ENCODE measurements around the gene WBP1. TPM values are rescaled to one million over a fixed set of nuclear protein-coding genes. Genes with fewer than 3 reads are reported as not detected.

WBP1 gene
- polyA plus RNA-seq, 1 experiment = 56.0 TPM

- Histone ChIP-seq H3K27me3 (ENCODE audit: control insufficient read depth, insufficient read depth, low read length) (no peaks in the 10 kb centered on the region), H3K4me3 (ENCODE audit: low read depth, low read length) (no peak overlapping the region), H3K27ac (ENCODE audit: low read depth, low read length) (no peak overlapping the region), H3K9me3 (ENCODE audit: control insufficient read depth, insufficient read depth, low read length) (no peaks in the 10 kb centered on the region; the same call in 1 of the 2 replicates)
- CTCF ChIA-PET = interaction anchor here (12.6 kb wide), 1 partner anchor 101 kb away, joined by 174 read pairs; no protein-coding TSS in a partner anchor
- DNase-seq (ENCODE audit: low read depth, low spot score) = no peak
- no peak for TF ChIP-seq CTCF (IDR thresholded peaks at IDR 0.05; ENCODE audit: low read depth, low read length)
- POLR2A ChIA-PET = no interaction called here
These were observed 27.9 kb downstream of the WBP1 start for GRCh38 chr2:74486141-74486540.

DNA sequence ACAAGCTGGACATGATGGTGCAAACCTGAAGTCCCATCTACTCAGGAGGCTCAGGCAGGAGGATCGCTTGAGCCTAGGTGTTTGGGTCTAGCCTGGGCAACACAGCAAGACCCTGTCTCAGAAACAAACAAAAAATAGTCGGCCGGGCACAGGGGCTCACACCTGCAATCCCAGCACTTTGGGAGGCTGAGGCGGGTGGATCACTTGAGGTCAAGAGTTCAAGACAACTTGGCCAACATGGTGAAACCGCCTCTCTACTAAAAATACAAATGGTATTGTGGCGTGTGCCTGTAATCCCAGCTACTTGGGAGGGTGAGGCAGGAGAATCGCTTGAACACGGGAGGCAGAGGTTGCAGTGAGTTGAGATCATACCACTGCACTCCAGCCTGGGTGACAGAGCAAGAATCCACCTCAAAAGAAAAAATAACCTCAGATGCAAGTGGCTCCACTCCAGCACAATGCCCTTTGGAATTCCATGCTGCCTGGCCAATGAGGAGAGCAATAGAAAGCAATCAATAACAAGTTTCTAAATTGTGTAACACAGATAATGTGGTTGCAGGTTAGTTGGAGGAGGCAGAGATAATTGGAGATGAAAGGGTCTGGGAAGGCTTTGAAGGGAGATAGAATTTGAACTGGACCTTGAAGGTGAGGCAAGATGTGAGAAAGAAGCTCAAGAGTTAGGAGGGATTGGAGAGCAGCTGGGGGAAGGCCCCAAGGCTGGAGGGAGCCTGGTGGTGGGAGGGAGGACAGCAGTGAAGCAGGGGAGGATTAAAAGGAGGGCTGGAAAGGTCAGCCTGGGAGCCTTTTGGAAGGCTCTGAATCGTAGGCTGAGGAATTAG is 30.6 kb downstream of the WBP1 start:
- H3K27ac ChIP-seq (ENCODE audit: low read depth, low read length) = no peak overlapping the region
- CTCF ChIA-PET = interaction anchor here (12.6 kb wide), 1 partner anchor 98 kb away, joined by 174 read pairs; no protein-coding TSS in a partner anchor
- no peaks in the 10 kb centered on the region for H3K27me3 ChIP-seq (ENCODE audit: control insufficient read depth, insufficient read depth, low read length)
- no peak for TF ChIP-seq CTCF (IDR thresholded peaks at IDR 0.05; ENCODE audit: low read depth, low read length)
- H3K9me3 ChIP-seq (ENCODE audit: control insufficient read depth, insufficient read depth, low read length) = no peaks in the 10 kb centered on the region
- POLR2A ChIA-PET = interaction anchor here (1.0 kb wide), 1 partner anchor 15 kb away, joined by 3 read pairs; no protein-coding TSS in a partner anchor
- no peak for DNase-seq (ENCODE audit: low read depth, low spot score)
- H3K4me3 ChIP-seq (ENCODE audit: low read depth, low read length) = no peak overlapping the region

DNA sequence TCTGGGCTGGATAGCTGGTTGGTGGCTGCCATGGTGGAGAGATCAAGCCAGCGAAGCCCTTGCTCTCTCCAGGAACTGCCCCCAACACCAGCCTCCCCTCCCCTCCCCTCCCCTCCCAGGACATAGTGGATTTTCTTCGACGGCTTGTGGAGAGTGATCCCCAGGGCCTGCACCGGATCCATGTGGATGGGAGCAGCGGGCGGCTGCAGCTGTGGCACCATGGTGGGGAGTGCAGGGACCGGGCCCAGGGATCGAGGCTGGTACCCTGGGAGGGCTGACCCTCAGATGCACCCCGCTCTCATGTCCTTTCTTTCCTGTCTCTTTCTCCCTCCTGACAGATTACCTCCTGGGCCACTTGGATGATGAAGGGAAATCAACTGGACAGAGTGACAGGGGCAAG is 31.7 kb downstream of the WBP1 start:
- H3K27me3 ChIP-seq (ENCODE audit: control insufficient read depth, insufficient read depth, low read length) = no peaks in the 10 kb centered on the region
- no peak overlapping the region for H3K27ac ChIP-seq (ENCODE audit: low read depth, low read length)
- POLR2A ChIA-PET = no interaction called here
- H3K9me3 ChIP-seq (ENCODE audit: control insufficient read depth, insufficient read depth, low read length) = no peaks in the 10 kb centered on the region
- no peak for TF ChIP-seq CTCF (IDR thresholded peaks at IDR 0.05; ENCODE audit: low read depth, low read length)
- CTCF ChIA-PET = interaction anchor here (12.6 kb wide), 1 partner anchor 97 kb away, joined by 174 read pairs; no protein-coding TSS in a partner anchor
- DNase-seq (ENCODE audit: low read depth, low spot score) = no peak
- H3K4me3 ChIP-seq (ENCODE audit: low read depth, low read length) = no peak overlapping the region

GRCh38 chr2:74491648-74492544 is 33.7 kb downstream of the WBP1 start:
- no peak for TF ChIP-seq CTCF (IDR thresholded peaks at IDR 0.05; ENCODE audit: low read depth, low read length)
- CTCF ChIA-PET = no interaction called here
- DNase-seq (ENCODE audit: low read depth, low spot score) = no peak
- POLR2A ChIA-PET = no interaction called here
- H3K9me3 ChIP-seq (ENCODE audit: control insufficient read depth, insufficient read depth, low read length) = no peaks in the 10 kb centered on the region
- no peaks in the 10 kb centered on the region for H3K27me3 ChIP-seq (ENCODE audit: control insufficient read depth, insufficient read depth, low read length)
- no peak overlapping the region for H3K4me3 ChIP-seq (ENCODE audit: low read depth, low read length)
- H3K27ac ChIP-seq (ENCODE audit: low read depth, low read length) = no peak overlapping the region
